ENCODE measurements around the gene MCUB. TPM values are rescaled to one million over a fixed set of nuclear protein-coding genes. Genes with fewer than 3 reads are reported as not detected.

MCUB gene
- total and polyA plus RNA-seq, 2 donors (not counting 3 experiments of a cell fraction or from before 2014, with no cell fraction given) = 32.5 to 53.8 TPM

GRCh38 chr4:109640644-109641043 lies 80.6 kb downstream of the MCUB start:
- intact Hi-C loops (cut with micrococcal nuclease) (no loop called here), dilution Hi-C loops (cut with MboI; ENCODE audit: extremely low pct_ligation_motif_present, low sequenced_read_pairs) (no loop called here)
- H3K9me1 ChIP-seq (replicated peaks; ENCODE audit: control insufficient read depth, extremely low read depth, insufficient read depth, low read length) = no peaks in the 10 kb centered on the region
- no peaks in the 10 kb centered on the region for H3K4me1 ChIP-seq (ENCODE audit: control insufficient read depth, extremely low read depth, insufficient read depth, low read length)
- FAIRE-seq (no peak), DNase-seq (ENCODE audit: low read depth, low spot score) (no peak)
- no peaks in the 10 kb centered on the region for H3K79me2 ChIP-seq (ENCODE audit: control insufficient read depth, insufficient read depth, low read length)
- H3K4me3 ChIP-seq (replicated peaks in 1 of 3; ENCODE audit: insufficient read depth in 1 of 3, low read depth in 1 of 3, low read length in 3 of 3) = no peak overlapping the region
- no peak overlapping the region for H3K9ac ChIP-seq (replicated peaks; ENCODE audit: extremely low read depth, insufficient read depth, low read length)
- no peaks in the 10 kb centered on the region for H3K9me3 ChIP-seq (replicated peaks; ENCODE audit: control insufficient read depth, insufficient read depth, low read length)
- H3K27me3 ChIP-seq (ENCODE audit: control insufficient read depth in 2 of 2, insufficient read depth in 2 of 2, low read length in 2 of 2) = no peaks in the 10 kb centered on the region
- no peaks in the 10 kb centered on the region for H3K36me3 ChIP-seq (ENCODE audit: control insufficient read depth in 2 of 2, extremely low read depth in 1 of 2, insufficient read depth in 2 of 2, low read length in 2 of 2)
- BruUV-seq (replicated peaks) = no TSS peak
- H4K20me1 ChIP-seq (replicated peaks; ENCODE audit: control insufficient read depth, extremely low read depth, insufficient read depth, low read length) = no peaks in the 10 kb centered on the region
- no peak overlapping the region for H3K4me2 ChIP-seq (ENCODE audit: insufficient read depth, low read length)
- TF ChIP-seq POLR2AphosphoS5 (IDR thresholded peaks at IDR 0.05; ENCODE audit: insufficient read depth, low read depth, low read length) (no peak), GATA2 (IDR thresholded peaks at IDR 0.05; ENCODE audit: insufficient read depth, insufficient read length, low read depth, low read length) (no peak), POLR2A (IDR thresholded peaks at IDR 0.05; ENCODE audit: low read depth, low read length) (no peak), CTCF (IDR thresholded peaks at IDR 0.05; ENCODE audit: extremely low read depth in 1 of 2, insufficient read depth in 1 of 2, low read depth in 1 of 2, low read length in 2 of 2) (no peak), EZH2 (IDR thresholded peaks at IDR 0.05; ENCODE audit: borderline replicate concordance, low read depth, low read length, severe bottlenecking) (no peak), MAX (IDR thresholded peaks at IDR 0.05; ENCODE audit: insufficient read depth, insufficient read length) (no peak), FOS (IDR thresholded peaks at IDR 0.05; ENCODE audit: borderline replicate concordance, insufficient read depth, low read length) (no peak), JUN (IDR thresholded peaks at IDR 0.05; ENCODE audit: borderline replicate concordance, insufficient read depth, insufficient read length, low read depth) (no peak), MYC (IDR thresholded peaks at IDR 0.05; ENCODE audit: low read depth, low read length) (no peak)
- no peak overlapping the region for H3K27ac ChIP-seq (ENCODE audit: insufficient read depth, low read depth, low read length)
- POLR2A ChIA-PET = no interaction called here
- H2AFZ ChIP-seq (ENCODE audit: low read depth, low read length) = no peak overlapping the region
- CTCF ChIA-PET = interaction anchor here (0.6 to 1.0 kb wide), 2 partner anchors 10 to 14 kb away, joined by 3 read pairs; no protein-coding TSS in a partner anchor

Measured in endothelial cell of umbilical vein (primary cell).